NCI-H1436 (cell line): ENCODE data around the gene DPP4.

ENCODE experiments used
- DNase-seq: peaks from one replicate; lab custom pipeline; 2025; lab: John Stamatoyannopoulos, UW

Gene DPP4

GRCh38 chr2:162085090-162085891, 11.3 kb upstream of the DPP4 start:
- no peak for DNase-seq

GRCh38 chr2:162084536-162084935, 10.5 kb upstream of the DPP4 start:
- DNase-seq: no peak

DNA sequence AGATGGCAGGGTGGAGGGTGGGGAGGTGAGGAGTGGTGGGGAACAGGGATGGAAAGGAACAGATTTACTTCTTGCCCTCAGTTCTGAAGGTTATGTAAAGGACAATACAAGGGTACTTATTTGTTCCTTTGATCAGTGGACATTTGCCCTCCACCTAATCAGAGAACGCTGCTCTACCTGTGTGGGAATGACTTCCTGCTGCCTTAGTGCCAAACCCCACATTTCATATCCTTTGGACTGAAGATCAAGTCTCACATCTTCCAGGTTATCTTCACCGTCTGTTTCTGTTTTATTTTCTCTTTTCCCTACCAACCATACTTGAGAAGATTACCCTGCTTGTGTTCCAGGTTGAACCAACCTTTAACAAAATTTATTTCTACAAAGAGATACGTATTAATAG, 8.7 kb upstream of the DPP4 start:
- no peak for DNase-seq

DNA sequence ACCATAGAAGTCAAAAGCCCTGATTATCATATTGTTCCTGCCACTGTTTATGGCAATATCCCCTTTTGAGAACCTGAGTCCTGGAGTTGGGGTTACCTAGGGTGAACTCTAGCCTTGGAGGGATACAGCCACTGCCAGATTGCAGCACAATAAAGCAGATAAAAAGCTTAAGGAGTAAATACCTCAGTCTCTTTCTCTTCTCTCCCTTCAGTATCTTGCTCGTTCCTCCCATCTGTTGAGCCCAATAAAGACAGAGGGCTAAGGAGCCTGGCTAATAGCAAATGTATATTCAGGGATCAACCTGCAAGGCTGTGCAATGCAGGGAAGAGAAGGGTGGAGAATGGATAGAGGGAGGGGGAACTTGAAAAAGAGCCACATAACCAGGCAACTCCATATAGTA, 8.0 kb upstream of the DPP4 start:
- DNase-seq: no peak

DNA sequence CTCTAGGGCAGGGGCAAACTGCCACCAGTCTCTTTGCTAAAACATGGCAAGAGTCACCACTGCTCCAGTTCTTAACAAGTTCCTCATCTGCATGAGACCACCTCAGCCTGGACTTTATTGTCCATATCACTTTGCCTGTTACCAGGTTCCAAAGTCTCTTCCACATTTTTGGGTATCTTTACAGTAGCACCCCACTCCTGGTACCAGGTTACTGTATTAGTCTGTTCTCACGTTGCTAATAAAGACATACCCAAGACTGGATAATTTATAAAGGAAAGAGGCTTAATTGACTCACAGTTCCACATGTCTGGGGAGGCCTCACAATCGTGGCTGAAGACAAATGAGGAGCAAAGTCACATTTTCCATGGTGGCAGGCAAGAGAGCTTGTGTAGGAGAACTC, 5.5 kb upstream of the DPP4 start:
- DNase-seq: no peak

GRCh38 chr2:162075689-162076132, 1.7 kb upstream of the DPP4 start:
- no peak for DNase-seq

DNA sequence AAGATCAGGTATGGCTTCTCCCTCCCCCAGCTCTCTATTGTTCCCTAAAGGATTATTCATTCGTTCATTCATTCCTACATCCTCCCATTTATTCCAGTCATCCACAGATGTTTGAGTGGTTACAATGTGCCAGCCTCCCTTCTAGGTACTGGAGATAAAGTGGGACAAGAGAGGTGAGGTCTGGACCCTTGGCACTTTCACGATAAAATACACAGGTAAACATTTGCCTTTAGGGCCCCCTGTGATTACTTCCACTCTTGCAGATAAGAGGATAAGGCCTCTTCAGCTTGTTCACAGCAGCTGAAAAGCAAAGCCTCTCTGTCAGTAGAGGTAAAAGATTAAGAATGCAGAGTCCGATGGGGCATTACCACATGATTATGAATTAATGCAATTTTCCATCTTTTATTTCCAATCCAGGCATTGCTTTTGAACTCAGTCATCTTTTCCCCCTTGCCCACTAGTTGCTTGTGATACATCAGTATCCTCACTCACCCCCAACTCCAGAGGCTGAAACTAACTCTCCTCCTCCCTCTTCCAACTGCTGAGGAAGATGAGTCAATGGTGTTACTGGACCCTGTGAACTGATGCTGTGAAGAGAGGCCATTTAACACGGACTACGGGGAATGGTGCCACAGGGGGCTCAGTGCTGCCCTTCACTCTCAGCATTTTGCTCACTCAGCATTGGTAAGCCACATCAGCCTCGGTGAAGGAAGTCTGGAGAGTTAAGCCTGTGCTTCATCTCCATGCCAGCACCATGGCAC, 1.1 kb upstream of the DPP4 start:
- no peak for DNase-seq

DNA sequence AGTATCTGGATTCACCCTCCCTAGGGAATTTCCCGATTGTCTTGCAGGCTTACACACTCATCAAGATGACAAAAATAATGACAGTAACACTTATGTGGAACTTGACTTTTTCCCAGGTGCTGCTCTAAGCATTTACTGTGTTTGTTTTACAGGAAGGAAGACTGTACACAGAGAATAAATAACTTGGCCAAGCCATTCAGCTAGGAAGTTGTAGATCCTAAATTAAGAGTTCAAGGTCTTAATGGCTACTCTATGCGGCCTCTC, 549 bp upstream of the DPP4 start:
- DNase-seq: no peak

GRCh38 chr2:162072976-162073887, 783 bp downstream of the DPP4 start:
- DNase-seq: no peak

DNA sequence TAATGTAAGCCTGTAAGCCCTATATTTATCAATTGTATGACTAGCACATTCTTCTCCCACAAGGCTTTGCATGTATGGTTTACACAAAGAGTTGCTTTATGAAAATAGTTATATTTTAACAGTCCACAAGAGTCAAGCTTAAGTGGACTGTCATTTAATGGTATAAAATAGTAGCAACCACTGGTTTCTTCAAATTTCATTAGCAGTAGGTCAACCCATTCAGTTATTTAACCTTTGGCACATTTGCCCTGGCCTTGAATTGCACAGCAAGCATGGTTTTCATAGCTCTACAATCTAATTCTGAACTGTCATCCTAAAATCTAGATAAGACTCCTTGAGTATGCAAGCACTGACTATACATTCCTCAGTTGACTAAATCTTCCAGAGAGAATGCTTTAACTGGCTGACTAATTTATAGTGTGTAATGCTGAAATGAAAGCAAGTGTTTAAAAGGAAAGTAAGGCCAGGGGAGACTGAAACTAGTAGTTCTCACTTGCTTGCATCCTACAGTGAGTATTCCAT, 1.8 kb downstream of the DPP4 start:
- no peak for DNase-seq

GRCh38 chr2:162071001-162071400, 3.0 kb downstream of the DPP4 start:
- no peak for DNase-seq

DNA sequence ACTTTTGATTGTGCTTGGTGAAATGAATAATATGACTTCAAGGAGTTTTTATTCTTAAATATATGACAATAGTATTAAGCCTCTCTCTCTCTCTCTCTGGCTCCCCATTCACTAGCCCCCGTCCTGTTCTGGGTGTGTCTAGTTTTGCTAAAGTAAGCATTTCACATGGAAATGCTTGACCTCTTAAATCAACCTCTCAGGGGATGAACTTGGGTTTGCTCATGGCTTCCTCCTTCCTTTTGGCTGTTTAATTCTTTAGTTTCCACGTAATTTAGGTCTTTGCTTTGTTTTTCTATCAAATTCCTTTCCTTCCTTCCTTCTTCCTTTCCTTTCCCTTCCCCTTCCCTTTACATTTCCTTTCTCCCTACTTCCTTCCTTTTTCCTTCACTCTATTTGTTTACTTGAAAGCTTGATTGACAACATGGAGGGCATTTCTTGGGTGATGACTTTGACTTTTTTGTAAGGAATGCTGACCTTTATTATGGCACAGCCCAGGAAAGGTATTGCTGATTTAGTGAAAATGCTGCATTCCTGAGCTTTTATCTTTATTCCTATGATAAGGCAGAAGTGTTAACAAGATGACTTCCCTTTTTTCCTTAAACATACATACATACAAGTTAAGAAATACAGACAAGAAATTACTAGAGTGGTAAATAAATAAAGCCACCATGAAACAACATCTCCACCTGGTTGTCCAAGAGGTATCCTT, 3.6 kb downstream of the DPP4 start:
- DNase-seq: no peak

DNA sequence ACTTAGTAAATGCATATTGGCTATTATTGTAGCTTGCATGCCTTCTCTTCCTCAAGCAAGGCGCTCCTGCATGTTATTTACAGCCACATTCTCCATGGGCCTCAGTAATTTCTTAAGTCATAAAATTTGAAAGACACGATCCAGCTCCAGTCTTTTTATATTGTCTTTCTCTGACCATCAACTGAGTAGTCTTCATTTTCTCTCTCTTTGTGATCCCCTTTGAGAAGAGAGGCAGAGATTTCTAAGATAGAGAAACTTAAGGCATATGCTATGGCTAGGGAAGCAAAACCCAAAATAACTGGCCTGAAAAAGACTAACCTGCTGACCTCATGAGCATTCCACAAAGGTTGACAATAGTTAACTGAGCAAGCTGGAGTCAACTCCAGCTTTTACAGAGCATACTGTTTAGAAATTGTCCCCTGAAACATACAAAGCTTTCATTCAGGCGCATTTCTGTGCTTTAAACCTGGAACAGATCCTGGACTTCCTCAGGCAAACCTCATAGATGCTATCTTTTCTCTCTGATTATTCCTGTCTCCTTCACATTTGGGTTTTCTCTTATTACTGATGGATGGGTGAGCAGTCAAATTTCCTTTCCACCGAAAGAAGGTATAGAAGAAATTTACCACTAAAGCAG, 4.6 kb downstream of the DPP4 start:
- DNase-seq: no peak

DNA sequence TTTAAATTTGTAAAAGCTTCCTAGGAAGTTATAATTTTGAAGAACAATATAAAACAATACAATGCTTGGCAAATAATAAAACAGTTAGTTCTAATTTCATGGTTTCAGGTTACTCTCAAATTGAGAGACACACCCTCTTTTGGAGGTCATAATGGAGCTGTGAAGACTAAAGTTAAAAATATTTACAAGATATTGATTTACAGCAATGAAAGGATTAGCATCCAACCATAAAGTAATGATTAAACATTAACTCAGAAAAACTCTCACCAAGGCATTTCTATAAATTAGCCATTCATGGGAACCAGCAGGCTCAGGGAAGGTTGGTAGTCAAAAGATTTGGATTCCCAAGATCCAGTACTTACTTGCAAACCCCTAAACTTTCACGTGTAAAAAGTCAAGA, 6.4 kb downstream of the DPP4 start:
- no peak for DNase-seq

GRCh38 chr2:162065767-162066166, 8.2 kb downstream of the DPP4 start:
- no peak for DNase-seq

- DNase-seq: no peak
Observed at GRCh38 chr2:162063899-162064298, 10.1 kb downstream of the DPP4 start.

DNA sequence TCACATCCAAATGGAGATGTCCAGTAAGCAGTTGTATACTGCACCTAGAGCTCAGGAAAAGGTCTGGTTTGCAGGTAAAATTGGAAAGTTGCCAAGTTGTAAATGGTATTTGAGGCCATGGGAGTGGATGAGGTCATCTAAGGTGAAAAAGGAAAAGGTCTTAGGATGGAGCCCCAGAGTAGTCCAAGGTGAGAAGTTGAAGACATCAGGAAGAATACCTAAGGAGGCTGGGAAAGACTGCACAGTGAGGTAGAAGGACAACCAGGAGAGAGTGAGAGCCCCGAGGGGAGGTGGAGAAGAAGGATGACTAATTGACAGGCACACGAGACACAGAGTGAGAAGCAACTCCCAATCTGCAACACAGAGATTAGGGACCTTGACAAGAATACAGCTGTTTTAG, 10.7 kb downstream of the DPP4 start:
- no peak for DNase-seq

- DNase-seq: no peak
Observed at GRCh38 chr2:162062559-162062958, 11.5 kb downstream of the DPP4 start.

DNA sequence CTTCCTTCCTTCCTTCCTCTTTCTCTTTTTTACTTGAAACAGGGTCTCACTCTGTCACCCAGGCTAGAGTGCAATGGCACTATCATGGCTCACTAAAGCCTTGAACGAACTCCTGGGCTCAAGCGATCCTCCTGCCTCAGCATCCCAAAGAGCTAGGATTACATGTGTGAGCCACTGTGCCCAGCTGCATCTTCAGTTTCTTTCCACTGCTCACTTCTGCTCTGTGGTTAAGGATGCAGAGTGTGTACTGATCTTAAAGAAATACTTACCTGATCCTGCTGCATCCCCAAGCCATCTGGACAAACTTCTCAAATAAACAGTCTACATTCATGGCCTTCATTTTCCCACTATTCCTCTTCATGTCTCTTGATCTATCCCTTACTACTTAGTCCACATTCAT, 13.0 kb downstream of the DPP4 start:
- DNase-seq: no peak

- no peak for DNase-seq
Observed at GRCh38 chr2:162060532-162060931, 13.5 kb downstream of the DPP4 start.

GRCh38 chr2:162058973-162059668, 14.9 kb downstream of the DPP4 start:
- no peak for DNase-seq
